ENCODE results near the gene CRYGN.

The CRYGN gene

DNA sequence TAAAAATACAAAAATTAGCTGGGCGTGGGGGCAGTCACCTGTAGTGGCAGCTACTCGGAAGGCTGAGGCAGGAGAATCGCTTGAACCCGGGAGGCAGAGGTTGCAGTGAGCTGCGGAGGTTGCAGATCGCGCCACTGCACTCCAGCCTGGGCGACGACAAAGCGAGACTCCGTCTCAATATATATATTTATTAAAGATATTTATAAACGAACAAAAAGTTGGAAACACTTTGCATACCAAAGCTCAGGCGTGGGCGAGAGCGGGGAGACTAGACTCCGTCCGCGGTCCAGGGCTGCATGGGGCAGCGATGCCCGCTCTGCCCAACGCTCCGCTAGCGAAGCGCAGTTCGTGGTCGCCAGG, 7.9 kb upstream of the CRYGN start:
- TF ChIP-seq, protein P1, sequence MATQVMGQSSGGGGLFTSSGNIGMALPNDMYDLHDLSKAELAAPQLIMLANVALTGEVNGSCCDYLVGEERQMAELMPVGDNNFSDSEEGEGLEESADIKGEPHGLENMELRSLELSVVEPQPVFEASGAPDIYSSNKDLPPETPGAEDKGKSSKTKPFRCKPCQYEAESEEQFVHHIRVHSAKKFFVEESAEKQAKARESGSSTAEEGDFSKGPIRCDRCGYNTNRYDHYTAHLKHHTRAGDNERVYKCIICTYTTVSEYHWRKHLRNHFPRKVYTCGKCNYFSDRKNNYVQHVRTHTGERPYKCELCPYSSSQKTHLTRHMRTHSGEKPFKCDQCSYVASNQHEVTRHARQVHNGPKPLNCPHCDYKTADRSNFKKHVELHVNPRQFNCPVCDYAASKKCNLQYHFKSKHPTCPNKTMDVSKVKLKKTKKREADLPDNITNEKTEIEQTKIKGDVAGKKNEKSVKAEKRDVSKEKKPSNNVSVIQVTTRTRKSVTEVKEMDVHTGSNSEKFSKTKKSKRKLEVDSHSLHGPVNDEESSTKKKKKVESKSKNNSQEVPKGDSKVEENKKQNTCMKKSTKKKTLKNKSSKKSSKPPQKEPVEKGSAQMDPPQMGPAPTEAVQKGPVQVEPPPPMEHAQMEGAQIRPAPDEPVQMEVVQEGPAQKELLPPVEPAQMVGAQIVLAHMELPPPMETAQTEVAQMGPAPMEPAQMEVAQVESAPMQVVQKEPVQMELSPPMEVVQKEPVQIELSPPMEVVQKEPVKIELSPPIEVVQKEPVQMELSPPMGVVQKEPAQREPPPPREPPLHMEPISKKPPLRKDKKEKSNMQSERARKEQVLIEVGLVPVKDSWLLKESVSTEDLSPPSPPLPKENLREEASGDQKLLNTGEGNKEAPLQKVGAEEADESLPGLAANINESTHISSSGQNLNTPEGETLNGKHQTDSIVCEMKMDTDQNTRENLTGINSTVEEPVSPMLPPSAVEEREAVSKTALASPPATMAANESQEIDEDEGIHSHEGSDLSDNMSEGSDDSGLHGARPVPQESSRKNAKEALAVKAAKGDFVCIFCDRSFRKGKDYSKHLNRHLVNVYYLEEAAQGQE (IDR thresholded peaks at IDR 0.05; ENCODE audit: insufficient read depth in 1 of 2, low read depth in 2 of 2, low read length in 2 of 2) = no peak
- TF ChIP-seq SIN3A (IDR thresholded peaks at IDR 0.05; ENCODE audit: borderline replicate concordance, insufficient read depth, low read length) (no peak), FOXP2 (optimal IDR thresholded peaks at IDR 0.05; ENCODE audit: borderline replicate concordance, extremely low read depth, extremely low read length, insufficient read depth) (no peak), POLR2AphosphoS5 (IDR thresholded peaks at IDR 0.05; ENCODE audit: low read depth, low read length) (no peak), TAF1 (IDR thresholded peaks at IDR 0.05; ENCODE audit: borderline replicate concordance, insufficient read depth, low read length) (no peak)

DNA sequence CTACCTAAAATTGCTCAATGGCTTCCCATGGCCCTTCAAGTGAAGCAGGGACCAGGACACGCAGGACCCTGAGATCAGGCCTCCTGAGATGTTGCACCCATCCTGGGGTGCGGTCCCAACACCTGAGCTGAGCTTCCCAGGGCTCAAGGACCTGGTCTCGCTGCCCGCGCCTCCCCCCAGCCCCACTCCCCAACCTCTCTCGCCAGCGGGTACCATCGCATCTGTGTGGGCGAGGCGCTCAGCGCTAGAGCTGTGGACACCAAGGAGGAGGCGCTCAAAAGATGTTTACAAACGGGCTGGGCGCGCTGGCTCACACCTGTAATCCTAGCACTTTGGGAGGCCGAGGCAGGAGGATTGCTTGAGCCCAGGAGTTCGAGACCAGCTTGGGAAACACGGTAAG, 7.4 kb upstream of the CRYGN start:
- TF ChIP-seq TAF1 (IDR thresholded peaks at IDR 0.05; ENCODE audit: borderline replicate concordance, insufficient read depth, low read length) = no peak
- no peak for TF ChIP-seq POLR2AphosphoS5 (IDR thresholded peaks at IDR 0.05; ENCODE audit: low read depth, low read length)
- TF ChIP-seq FOXP2 (optimal IDR thresholded peaks at IDR 0.05; ENCODE audit: borderline replicate concordance, extremely low read depth, extremely low read length, insufficient read depth) = no peak
- TF ChIP-seq SIN3A (IDR thresholded peaks at IDR 0.05; ENCODE audit: borderline replicate concordance, insufficient read depth, low read length) = no peak
- TF ChIP-seq, protein P1 (IDR thresholded peaks at IDR 0.05; ENCODE audit: insufficient read depth in 1 of 2, low read depth in 2 of 2, low read length in 2 of 2) = no peak

DNA sequence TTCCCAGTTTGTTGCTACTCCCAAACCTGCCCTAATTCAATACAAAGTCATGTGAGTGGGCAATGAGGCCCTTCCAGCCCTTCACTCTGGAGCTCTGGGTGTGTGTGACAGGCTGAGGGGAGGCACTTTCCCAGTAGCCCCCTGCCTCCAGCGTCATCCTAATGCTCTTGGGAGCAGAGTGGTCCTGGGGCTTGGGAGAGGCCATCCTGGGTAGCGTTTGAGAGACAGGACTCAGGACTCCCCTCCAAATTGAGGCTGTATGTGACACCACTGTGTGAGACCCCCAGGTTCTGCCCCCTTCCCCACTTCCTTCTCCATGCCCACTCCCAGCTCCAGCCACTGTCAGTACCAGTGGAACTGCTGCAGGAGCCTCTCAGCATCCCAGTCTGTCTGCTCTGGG, 6.5 kb upstream of the CRYGN start:
- no peak for TF ChIP-seq FOXP2 (optimal IDR thresholded peaks at IDR 0.05; ENCODE audit: borderline replicate concordance, extremely low read depth, extremely low read length, insufficient read depth)
- TF ChIP-seq POLR2AphosphoS5 (IDR thresholded peaks at IDR 0.05; ENCODE audit: low read depth, low read length) = no peak
- TF ChIP-seq SIN3A (IDR thresholded peaks at IDR 0.05; ENCODE audit: borderline replicate concordance, insufficient read depth, low read length) = no peak
- TF ChIP-seq, protein P1 (IDR thresholded peaks at IDR 0.05; ENCODE audit: insufficient read depth in 1 of 2, low read depth in 2 of 2, low read length in 2 of 2) = no peak
- TF ChIP-seq TAF1 (IDR thresholded peaks at IDR 0.05; ENCODE audit: borderline replicate concordance, insufficient read depth, low read length) = no peak

DNA sequence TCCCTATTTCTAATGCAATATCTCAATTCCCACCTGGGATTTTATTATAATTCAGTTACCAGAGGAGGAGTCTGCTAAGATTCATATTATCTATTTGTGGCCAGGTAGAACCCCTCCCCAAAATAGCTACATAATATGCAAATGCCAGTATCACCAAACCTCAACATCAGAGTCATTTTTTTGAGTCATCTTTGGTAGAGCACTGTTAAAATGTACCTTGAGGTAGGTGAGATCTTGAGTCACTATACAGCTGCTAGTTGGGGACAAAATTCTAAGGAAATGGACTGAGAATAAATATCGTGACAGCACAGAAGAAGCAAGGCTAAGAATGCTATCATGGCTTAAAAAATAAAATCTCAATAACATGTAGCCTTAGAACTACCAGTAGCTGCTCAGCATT, 4.7 kb upstream of the CRYGN start:
- TF ChIP-seq FOXP2 (optimal IDR thresholded peaks at IDR 0.05; ENCODE audit: borderline replicate concordance, extremely low read depth, extremely low read length, insufficient read depth) (no peak), POLR2AphosphoS5 (IDR thresholded peaks at IDR 0.05; ENCODE audit: low read depth, low read length) (no peak), TAF1 (IDR thresholded peaks at IDR 0.05; ENCODE audit: borderline replicate concordance, insufficient read depth, low read length) (no peak), SIN3A (IDR thresholded peaks at IDR 0.05; ENCODE audit: borderline replicate concordance, insufficient read depth, low read length) (no peak)
- TF ChIP-seq, protein P1 (IDR thresholded peaks at IDR 0.05; ENCODE audit: insufficient read depth in 1 of 2, low read depth in 2 of 2, low read length in 2 of 2) = no peak
